SK-N-SH (cell line): ENCODE results near the gene FRMD6. TPM values are rescaled to one million over a fixed set of nuclear protein-coding genes. Genes with fewer than 3 reads are reported as not detected.
A peak's percentile ranks its signal among the peaks of the same experiment; 100 is the strongest.

Experiments
- CTCF ChIA-PET: fragments of 300-600, 350-600 bp; formaldehyde crosslinking; extraction: SDS; loops from one replicate; lab custom pipeline; 2021; lab: Yijun Ruan, JAX
- POLR2A ChIA-PET: fragments of 350-600 bp; sonication (Branson Sonifier 250); formaldehyde crosslinking; extraction: SDS; loops from one replicate; lab custom pipeline; 2020; ENCODE audit warnings: antibody characterized with exemption, inconsistent platforms; lab: Yijun Ruan, JAX
- DNase-seq: peaks from one replicate; pipeline ENCODE4 v3.0.0; 2012
- H2AFZ ChIP-seq: fragments of 200-600 bp; sonication (generic); 2 replicates; pipeline ENCODE4 v1.8.1; 2016; ENCODE audit warnings: antibody characterized with exemption, mild to moderate bottlenecking, low read depth
- H3F3A ChIP-seq: fragments of 200-600 bp; sonication (generic); replicated peaks from 2 replicates; pipeline ENCODE3; 2016; ENCODE audit warnings: antibody characterized with exemption, mild to moderate bottlenecking; ENCODE audit not compliant: insufficient read depth
- H3K27ac ChIP-seq, 2 experiments: fragments of 200-500 bp in 1 of 2; fragments of 200-600 bp in 1 of 2; sonication (Bioruptor generic) in 1 of 2; sonication (generic), shearing (Covaris generic) in 1 of 2; 2 replicates each; pipeline versions ENCODE4 v1.5.1 to v1.6.1; 2014 to 2016; ENCODE audit warnings: low read depth in 2 of 2, inconsistent platforms in 1 of 2, low read length in 1 of 2, mild to moderate bottlenecking in 1 of 2, mixed read lengths in 1 of 2
- H3K27me3 ChIP-seq: fragments of 200-600 bp; sonication (generic), shearing (Covaris generic); 2 replicates; pipeline ENCODE4 v1.6.1; 2016; ENCODE audit warnings: mixed run types; ENCODE audit not compliant: insufficient read depth
- H3K36me3 ChIP-seq, 2 experiments: fragments of 200-500 bp in 1 of 2; fragments of 200-600 bp in 1 of 2; sonication (Bioruptor generic) in 1 of 2; sonication (generic) in 1 of 2; replicated peaks in 1 of 2; 2 replicates each; pipeline versions ENCODE3 to v1.5.1; 2014 to 2016; ENCODE audit warnings: low read length in 1 of 2, mild to moderate bottlenecking in 1 of 2; ENCODE audit not compliant: insufficient read depth in 2 of 2, control insufficient read depth in 1 of 2
- H3K4me1 ChIP-seq, 2 experiments: fragments of 200-500 bp in 1 of 2; fragments of 200-600 bp in 1 of 2; sonication (Bioruptor generic) in 1 of 2; sonication (generic), shearing (Covaris generic) in 1 of 2; 2 replicates each; pipeline versions ENCODE4 v1.5.1 to v1.6.1; 2014 to 2016; ENCODE audit warnings: low read depth in 1 of 2, low read length in 1 of 2, mixed run types in 1 of 2; ENCODE audit not compliant: insufficient read depth in 2 of 2, control insufficient read depth in 1 of 2
- H3K4me2 ChIP-seq: fragments of 200-600 bp; sonication (generic), shearing (Covaris generic); 2 replicates; pipeline ENCODE4 v1.6.1; 2017; ENCODE audit warnings: mixed run types
- H3K4me3 ChIP-seq, 2 experiments: fragments of 200-500 bp in 1 of 2; fragments of 200-600 bp in 1 of 2; sonication (Bioruptor generic) in 1 of 2; sonication (generic), shearing (Covaris generic) in 1 of 2; 2 replicates each; pipeline versions ENCODE4 v1.5.1 to v1.8.1; 2014 to 2016; ENCODE audit warnings: low read depth in 2 of 2, inconsistent platforms in 1 of 2, low read length in 1 of 2, mild to moderate bottlenecking in 1 of 2, mixed read lengths in 1 of 2, moderate library complexity in 1 of 2
- H3K79me2 ChIP-seq: fragments of 200-600 bp; sonication (generic); 2 replicates; pipeline ENCODE4 v1.8.1; 2017; ENCODE audit warnings: mild to moderate bottlenecking; ENCODE audit not compliant: insufficient read depth
- H3K9ac ChIP-seq: fragments of 200-600 bp; sonication (generic); 2 replicates; pipeline ENCODE4 v1.6.1; 2017; ENCODE audit warnings: mixed run types
- H3K9me2 ChIP-seq: fragments of 200-600 bp; sonication (generic); 2 replicates; pipeline ENCODE4 v1.6.1; 2017; ENCODE audit warnings: mixed run types
- H3K9me3 ChIP-seq: fragments of 200-600 bp; sonication (generic); 2 replicates; pipeline ENCODE4 v1.6.1; 2017; ENCODE audit warnings: mixed run types, mild to moderate bottlenecking, moderate library complexity
- H4K20me1 ChIP-seq: fragments of 200-600 bp; sonication (generic); 2 replicates; pipeline ENCODE4 v1.6.1; 2017; ENCODE audit warnings: mild to moderate bottlenecking, mixed run types; ENCODE audit not compliant: insufficient read depth
- EP300 ChIP-seq, 2 experiments: IDR thresholded peaks; 2 replicates each; pipeline versions ENCODE4 v1.4.0 to v1.6.1; 2012; ENCODE audit warnings: borderline replicate concordance in 1 of 2, low read depth in 1 of 2, low read length in 1 of 2
- EZH2phosphoT487 ChIP-seq: fragments of 200-600 bp; sonication (generic); IDR thresholded peaks from 2 replicates; pipeline ENCODE4 v1.6.1; 2017; ENCODE audit warnings: low read depth, mixed run types, mild to moderate bottlenecking, antibody characterized with exemption, moderate library complexity, borderline replicate concordance
- FOXJ3 ChIP-seq: sonication (generic); formaldehyde crosslinking; IDR thresholded peaks from 2 replicates; pipeline ENCODE4 v1.5.1; 2020; ENCODE audit warnings: mild to moderate bottlenecking, missing genetic modification reagents
- FOXM1 ChIP-seq: IDR thresholded peaks from 2 replicates; pipeline ENCODE4 v1.4.0; 2012; ENCODE audit warnings: low read depth, mild to moderate bottlenecking
- GABPA ChIP-seq: IDR thresholded peaks from 2 replicates; pipeline ENCODE4 v1.4.0; 2012; ENCODE audit warnings: low read depth, mild to moderate bottlenecking
- JUND ChIP-seq: IDR thresholded peaks from 2 replicates; pipeline ENCODE4 v1.4.0; 2012
- MEF2A ChIP-seq: IDR thresholded peaks from 2 replicates; pipeline ENCODE4 v1.4.0; 2012; ENCODE audit warnings: low read depth, borderline replicate concordance
- NFIC ChIP-seq: IDR thresholded peaks from 2 replicates; pipeline ENCODE4 v1.4.0; 2012; ENCODE audit warnings: borderline replicate concordance
- NRF1 ChIP-seq: IDR thresholded peaks from 2 replicates; pipeline ENCODE4 v1.6.1; 2012; ENCODE audit warnings: low read depth, mild to moderate bottlenecking, low read length
- POLR2AphosphoS5 ChIP-seq: IDR thresholded peaks from 2 replicates; pipeline ENCODE4 v1.6.1; 2012; ENCODE audit warnings: low read depth, low read length
- RAD21 ChIP-seq: IDR thresholded peaks from 2 replicates; pipeline ENCODE4 v1.6.1; 2012; ENCODE audit warnings: mild to moderate bottlenecking, low read length
- RCOR1 ChIP-seq: fragments of 150-350 bp; IDR thresholded peaks from 2 replicates; pipeline ENCODE4 v1.6.1; 2017; ENCODE audit warnings: antibody characterized with exemption, low read length
- RXRA ChIP-seq: IDR thresholded peaks from 2 replicates; pipeline ENCODE4 v1.4.0; 2012; ENCODE audit warnings: low read depth, mild to moderate bottlenecking, borderline replicate concordance
- TCF12 ChIP-seq: IDR thresholded peaks from 2 replicates; pipeline ENCODE4 v1.4.0; 2012
- YY1 ChIP-seq: IDR thresholded peaks from 2 replicates; pipeline ENCODE4 v1.4.0; 2012; ENCODE audit warnings: low read depth, mild to moderate bottlenecking
- WGBS: methylation state at CpG from one replicate; pipeline ENCODE4 v1.1.6; 2017; ENCODE audit warnings: low lambda C conversion rate; 5-methylcytosine and 5-hydroxymethylcytosine counted together
- polyA plus RNA-seq, 3 experiments: library from polyadenylated mRNA; depleted of rRNA; stranded (reverse); fragments of >200 nt; gene quantifications; 2 replicates each; pipeline ENCODE4 v1.2.3, GENCODE V29; 2012
- TF ChIP-seq, protein P1 (sequence below): IDR thresholded peaks from 2 replicates; pipeline ENCODE4; 2012
- TF ChIP-seq, protein P2 (sequence below): IDR thresholded peaks from 2 replicates; pipeline ENCODE4 v1.4.0; 2012; ENCODE audit warnings: low read depth, borderline replicate concordance
- TF ChIP-seq, protein P3 (sequence below): IDR thresholded peaks from 2 replicates; pipeline ENCODE4 v1.4.0; 2012; ENCODE audit warnings: low read depth, borderline replicate concordance
- TF ChIP-seq, protein P4 (sequence below): IDR thresholded peaks from 2 replicates; pipeline ENCODE4 v1.4.0; 2012; ENCODE audit warnings: low read depth

FRMD6 gene
- polyA plus RNA-seq, 1 of the 3 experiments (the other 2 are of a cell fraction) = 147 TPM

DNA sequence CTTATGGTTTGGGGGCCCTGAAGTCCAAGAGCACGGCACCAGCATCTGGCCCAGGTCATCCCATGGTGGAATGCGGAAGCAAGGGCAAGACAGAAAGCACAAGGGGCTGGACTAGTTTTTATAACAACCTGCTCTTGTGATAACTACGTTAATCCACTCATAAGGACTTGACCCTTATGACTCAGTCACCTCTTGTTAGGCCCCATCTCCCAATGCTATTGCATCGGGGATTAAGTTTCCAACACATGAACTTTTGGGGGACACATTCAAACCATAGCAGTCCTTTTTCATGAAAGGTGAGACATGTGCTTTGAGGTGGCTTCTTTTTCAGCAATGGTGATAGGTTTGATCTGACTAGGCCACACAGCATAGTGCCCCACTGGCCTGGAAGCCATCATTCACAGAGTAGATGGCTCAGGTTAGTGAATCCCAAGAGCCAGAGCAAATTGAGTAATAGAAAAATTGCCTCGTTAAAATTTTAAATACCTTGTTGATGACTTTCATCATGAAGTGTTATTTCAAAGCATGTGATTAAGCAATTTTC, 12.1 kb downstream of the FRMD6 start:
- TF ChIP-seq JUND (no peak), FOXJ3 (CRISPR knock-in tag) (no peak), MEF2A (no peak), NRF1 (no peak), POLR2AphosphoS5 (0 out of 2 replicates have a peak, but pooled peaks have one; percentile 13)
- TF ChIP-seq, protein P1, sequence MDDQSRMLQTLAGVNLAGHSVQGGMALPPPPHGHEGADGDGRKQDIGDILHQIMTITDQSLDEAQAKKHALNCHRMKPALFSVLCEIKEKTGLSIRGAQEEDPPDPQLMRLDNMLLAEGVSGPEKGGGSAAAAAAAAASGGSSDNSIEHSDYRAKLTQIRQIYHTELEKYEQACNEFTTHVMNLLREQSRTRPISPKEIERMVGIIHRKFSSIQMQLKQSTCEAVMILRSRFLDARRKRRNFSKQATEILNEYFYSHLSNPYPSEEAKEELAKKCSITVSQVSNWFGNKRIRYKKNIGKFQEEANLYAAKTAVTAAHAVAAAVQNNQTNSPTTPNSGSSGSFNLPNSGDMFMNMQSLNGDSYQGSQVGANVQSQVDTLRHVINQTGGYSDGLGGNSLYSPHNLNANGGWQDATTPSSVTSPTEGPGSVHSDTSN = no peak
- TF ChIP-seq, protein P2, sequence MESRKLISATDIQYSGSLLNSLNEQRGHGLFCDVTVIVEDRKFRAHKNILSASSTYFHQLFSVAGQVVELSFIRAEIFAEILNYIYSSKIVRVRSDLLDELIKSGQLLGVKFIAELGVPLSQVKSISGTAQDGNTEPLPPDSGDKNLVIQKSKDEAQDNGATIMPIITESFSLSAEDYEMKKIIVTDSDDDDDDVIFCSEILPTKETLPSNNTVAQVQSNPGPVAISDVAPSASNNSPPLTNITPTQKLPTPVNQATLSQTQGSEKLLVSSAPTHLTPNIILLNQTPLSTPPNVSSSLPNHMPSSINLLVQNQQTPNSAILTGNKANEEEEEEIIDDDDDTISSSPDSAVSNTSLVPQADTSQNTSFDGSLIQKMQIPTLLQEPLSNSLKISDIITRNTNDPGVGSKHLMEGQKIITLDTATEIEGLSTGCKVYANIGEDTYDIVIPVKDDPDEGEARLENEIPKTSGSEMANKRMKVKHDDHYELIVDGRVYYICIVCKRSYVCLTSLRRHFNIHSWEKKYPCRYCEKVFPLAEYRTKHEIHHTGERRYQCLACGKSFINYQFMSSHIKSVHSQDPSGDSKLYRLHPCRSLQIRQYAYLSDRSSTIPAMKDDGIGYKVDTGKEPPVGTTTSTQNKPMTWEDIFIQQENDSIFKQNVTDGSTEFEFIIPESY = no peak
- Histone ChIP-seq H3K9me2 (no peaks in the 10 kb centered on the region), H3F3A (peaks cover 44% of the 10 kb centered on the region), H3K4me3 (no peak overlapping the region), H2AFZ (no peak overlapping the region), H3K27ac (no peak overlapping the region), H3K4me2 (no peak overlapping the region), H3K9ac (no peak overlapping the region), H3K36me3 (peaks cover 3 to 87% of the 10 kb centered on the region in 2 experiments), H3K4me1 (peaks cover 14% of the 10 kb centered on the region in 2 experiments; a peak in 3 of 4 replicates), H3K79me2 (peaks cover 100% of the 10 kb centered on the region), H3K27me3 (no peaks in the 10 kb centered on the region), H3K9me3 (no peaks in the 10 kb centered on the region), H4K20me1 (peaks cover 100% of the 10 kb centered on the region)
- no peak for DNase-seq
- CTCF ChIA-PET = interaction anchor here (0.5 to 3.4 kb wide), 5 partner anchors 12 to 381 kb away, joined by 3 to 14 read pairs (median 3); no protein-coding TSS in a partner anchor
- WGBS = 90% methylated on average over 5 of the region's 5 CpGs
- POLR2A ChIA-PET = no interaction called here

DNA sequence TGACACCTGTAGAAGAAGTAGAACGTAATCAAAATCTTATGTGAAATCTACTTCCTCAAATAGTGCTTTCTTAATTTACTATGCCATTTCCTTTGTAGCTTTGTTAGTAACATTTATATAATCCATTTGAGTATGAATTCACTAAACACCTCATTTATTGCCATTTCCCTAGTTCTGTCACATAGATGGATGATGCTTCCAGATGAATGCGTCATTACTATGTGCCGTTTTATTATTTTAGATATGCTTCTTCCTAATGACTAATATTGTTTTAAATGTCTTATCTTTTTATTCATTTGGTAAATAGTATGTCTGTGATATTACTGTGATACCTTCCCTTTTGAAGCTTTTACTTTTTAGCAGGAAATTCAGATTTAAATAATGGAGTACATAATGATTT, 14.4 kb downstream of the FRMD6 start:
- H3F3A ChIP-seq = peaks cover 58% of the 10 kb centered on the region
- H3K4me1 ChIP-seq = peaks cover 0 to 7% of the 10 kb centered on the region in 2 experiments; a peak in 3 of 4 replicates
- WGBS = 95% methylated on average over 3 of the region's 3 CpGs
- H3K36me3 ChIP-seq = peaks cover 0 to 91% of the 10 kb centered on the region in 2 experiments
- H3K4me2 ChIP-seq = no peak overlapping the region
- ChIA-PET POLR2A (no interaction called here), CTCF (interaction anchor here (1.4 to 3.4 kb wide), 2 partner anchors 10 to 383 kb away, joined by 3 to 14 read pairs; no protein-coding TSS in a partner anchor)
- H3K9me2 ChIP-seq = no peaks in the 10 kb centered on the region
- H3K9me3 ChIP-seq = no peaks in the 10 kb centered on the region
- H2AFZ ChIP-seq = no peak overlapping the region
- no peak overlapping the region for H3K4me3 ChIP-seq
- no peak overlapping the region for H3K9ac ChIP-seq
- peak overlapping the region in 1 of 2 experiments; percentile 37; a peak in 1 of 4 replicates for H3K27ac ChIP-seq
- TF ChIP-seq NFIC = no peak
- TF ChIP-seq, protein P2 = no peak
- no peak for TF ChIP-seq EZH2phosphoT487
- TF ChIP-seq YY1 = no peak
- no peak for TF ChIP-seq RCOR1
- TF ChIP-seq, protein P3, sequence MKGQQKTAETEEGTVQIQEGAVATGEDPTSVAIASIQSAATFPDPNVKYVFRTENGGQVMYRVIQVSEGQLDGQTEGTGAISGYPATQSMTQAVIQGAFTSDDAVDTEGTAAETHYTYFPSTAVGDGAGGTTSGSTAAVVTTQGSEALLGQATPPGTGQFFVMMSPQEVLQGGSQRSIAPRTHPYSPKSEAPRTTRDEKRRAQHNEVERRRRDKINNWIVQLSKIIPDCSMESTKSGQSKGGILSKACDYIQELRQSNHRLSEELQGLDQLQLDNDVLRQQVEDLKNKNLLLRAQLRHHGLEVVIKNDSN = no peak
- no peak for TF ChIP-seq FOXM1
- TF ChIP-seq RXRA = no peak
- no peak for TF ChIP-seq TCF12
- no peak for TF ChIP-seq EP300 (IDR thresholded peaks at IDR 0.05; ENCODE audit: borderline replicate concordance in 1 of 2, low read depth in 1 of 2, low read length in 1 of 2)
- TF ChIP-seq, protein P4, sequence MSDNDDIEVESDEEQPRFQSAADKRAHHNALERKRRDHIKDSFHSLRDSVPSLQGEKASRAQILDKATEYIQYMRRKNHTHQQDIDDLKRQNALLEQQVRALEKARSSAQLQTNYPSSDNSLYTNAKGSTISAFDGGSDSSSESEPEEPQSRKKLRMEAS = no peak
- TF ChIP-seq RAD21 = no peak
- TF ChIP-seq GABPA = no peak
- TF ChIP-seq, all 33 proteins: peak for 0
- DNase-seq = no peak
- Histone ChIP-seq H3K27me3 (no peaks in the 10 kb centered on the region), H4K20me1 (peaks cover 100% of the 10 kb centered on the region), H3K79me2 (peaks cover 100% of the 10 kb centered on the region)
